Bronchial smooth muscle cell (primary cell): ENCODE results near the gene OR52B2. TPM values are rescaled to one million over a fixed set of nuclear protein-coding genes. Genes with fewer than 3 reads are reported as not detected.

ENCODE experiments used
- total RNA-seq: library from RNA; depleted of rRNA; stranded (reverse); fragments of >200 nt; gene quantifications from 2 replicates; pipeline ENCODE4 v1.2.1, GENCODE V29; 2014

OR52B2 gene
- not detected in 2 replicates for total RNA-seq

GRCh38 chr11:6170226-6170625, at the start of gene OR52B2:
Gene OR52B2 (minus strand): TSS chr11:6170326. CDS start chr11:6170326, 0 bp downstream.

GRCh38 chr11:6205366-6205765, 35.2 kb upstream of the OR52B2 start, which contains the start of gene C11orf42:
Gene C11orf42 (plus strand): TSS chr11:6205557. CDS start chr11:6205616, 59 bp downstream.

GRCh38 chr11:6199174-6199810, 29.2 kb upstream of the OR52B2 start, which contains the start of gene OR52W1:
Gene OR52W1 (plus strand): TSS chr11:6199224. CDS start chr11:6199224, 0 bp downstream.

Other genes with a start within 250 kb of the OR52B2 start
- not detected in 2 replicates for gene OR56A3, start 228.1 kb downstream of the OR52B2 start, total RNA-seq
- not detected in 2 replicates for gene OR56A5, start 201.8 kb downstream of the OR52B2 start, total RNA-seq
- gene OR52L1, start 183.3 kb downstream of the OR52B2 start, total RNA-seq: not detected in 2 replicates
- not detected in 2 replicates for gene OR56A4, start 163.4 kb downstream of the OR52B2 start, total RNA-seq
- gene OR56A1, start 139.6 kb downstream of the OR52B2 start, total RNA-seq: under 0.01 TPM in 1 of 2 replicates, not detected in the other
- gene OR56B4, start 62.6 kb downstream of the OR52B2 start, total RNA-seq: not detected in 2 replicates
- gene OR52W1, start 28.9 kb upstream of the OR52B2 start, total RNA-seq: not detected in 2 replicates
- gene C11orf42, start 35.2 kb upstream of the OR52B2 start, total RNA-seq: not detected in 2 replicates
- 6.0 and 6.3 TPM in 2 replicates for gene FHIP1B, start 64.3 kb upstream of the OR52B2 start, total RNA-seq
- 0.09 and 0.16 TPM in 2 replicates for gene CNGA4, start 68.8 kb upstream of the OR52B2 start, total RNA-seq
- 0.09 TPM in 1 of 2 replicates, not detected in the other for gene CCKBR, start 89.5 kb upstream of the OR52B2 start, total RNA-seq
- gene CAVIN3, start 150.2 kb upstream of the OR52B2 start, total RNA-seq: 133 and 181 TPM in 2 replicates
- gene SMPD1, start 220.1 kb upstream of the OR52B2 start, total RNA-seq: 40.0 and 41.3 TPM in 2 replicates
- gene APBB1, start 248.8 kb upstream of the OR52B2 start, total RNA-seq: 53.4 and 69.9 TPM in 2 replicates